CD4-positive, alpha-beta T cell (primary cell): ENCODE data around the gene PTPRN2. TPM values are rescaled to one million over a fixed set of nuclear protein-coding genes. Genes with fewer than 3 reads are reported as not detected.
A peak's percentile ranks its signal among the peaks of the same experiment; 100 is the strongest.

Source experiments
- ATAC-seq: fragments of 200-7000 bp; cut with Tn5 transposase; one replicate; pipeline ENCODE4 v1.10.0; 2022; ENCODE audit warnings: mild to moderate bottlenecking; ENCODE audit not compliant: poor library complexity
- CTCF ChIA-PET: fragments of 350-600 bp; sonication (Branson Sonifier 250); formaldehyde crosslinking; loops from one replicate; lab custom pipeline; 2021; ENCODE audit warnings: antibody characterized with exemption, inconsistent platforms; lab: Charles Lee
- POLR2A ChIA-PET: fragments of 350-600 bp; sonication (Branson Sonifier 250); formaldehyde crosslinking; loops from one replicate; lab custom pipeline; 2021; ENCODE audit warnings: antibody characterized with exemption, inconsistent platforms; lab: Charles Lee
- DNase-seq, 14 experiments: peaks; one replicate each; pipeline ENCODE4 v3.0.0-alpha.2; 2013 to 2020; ENCODE audit warnings: mixed read lengths in 2 of 14
- H3K27ac ChIP-seq, 2 donors: one replicate each; pipeline versions ENCODE4 v1.5.1 to v1.7.0; 2013; ENCODE audit warnings: low read length in 2 of 2, low read depth in 1 of 2, mild to moderate bottlenecking in 1 of 2
- H3K27me3 ChIP-seq, 2 experiments: 1 replicate in 1 of 2; 2 replicates in 1 of 2; pipeline versions ENCODE4 v1.6.1 to v1.7.0; 2013; ENCODE audit warnings: low read length in 2 of 2, control low read depth in 1 of 2, mild to moderate bottlenecking in 1 of 2, moderate library complexity in 1 of 2; ENCODE audit not compliant: insufficient read depth in 2 of 2, control insufficient read depth in 1 of 2
- H3K36me3 ChIP-seq: one replicate; pipeline ENCODE4 v1.6.1; 2013; ENCODE audit warnings: low read length, control low read depth; ENCODE audit not compliant: insufficient read depth
- H3K4me1 ChIP-seq: one replicate; pipeline ENCODE4 v1.6.1; 2013; ENCODE audit warnings: low read length, control low read depth; ENCODE audit not compliant: insufficient read depth
- H3K4me3 ChIP-seq: one replicate; pipeline ENCODE4 v1.5.1; 2013; ENCODE audit warnings: mild to moderate bottlenecking, low read length, moderate library complexity
- H3K9me3 ChIP-seq, 2 experiments: 1 replicate in 1 of 2; 2 replicates in 1 of 2; pipeline versions ENCODE4 v1.6.1 to v1.7.0; 2013; ENCODE audit warnings: low read length in 2 of 2, mild to moderate bottlenecking in 2 of 2, control low read depth in 1 of 2, moderate library complexity in 1 of 2; ENCODE audit not compliant: control insufficient read depth in 1 of 2, insufficient read depth in 1 of 2
- H3K27ac Mint-ChIP-seq: one replicate; pipeline ENCODE4 v1.8.0; 2020; ENCODE audit warnings: mixed read lengths
- H3K27me3 Mint-ChIP-seq: one replicate; pipeline ENCODE4 v1.8.0; 2021; ENCODE audit warnings: mixed read lengths
- H3K36me3 Mint-ChIP-seq: one replicate; pipeline ENCODE4 v1.8.0; 2021; ENCODE audit warnings: low read depth, mixed read lengths
- H3K4me1 Mint-ChIP-seq: one replicate; pipeline ENCODE4 v1.8.0; 2021; ENCODE audit warnings: low read depth, mixed read lengths
- H3K4me3 Mint-ChIP-seq: one replicate; pipeline ENCODE4 v1.8.0; 2020; ENCODE audit warnings: mild to moderate bottlenecking, mixed read lengths
- H3K9me3 Mint-ChIP-seq: one replicate; pipeline ENCODE4 v1.8.0; 2020; ENCODE audit warnings: mixed read lengths
- CTCF ChIP-seq: fragments of 200-600 bp; IDR thresholded peaks from one replicate; pipeline ENCODE4 v1.8.0; 2022; ENCODE audit warnings: antibody characterized with exemption, mild to moderate bottlenecking
- intact Hi-C, 2 experiments: fragments of 100-400 bp; cut with DNase I in 1 of 2; cut with micrococcal nuclease in 1 of 2; formaldehyde crosslinking; loops; one replicate each; pipeline versions ENCODE4 v1.15.1 to v1.9.0; 2023 to 2025; cut with DNase I, micrococcal nuclease
- total RNA-seq, 174 experiments: library from RNA in 2 of 174; stranded (reverse) in 2 of 174; gene quantifications; one replicate each; pipeline ENCODE4 v1.2.3 and lab custom pipeline; 2021 to 2026

Gene PTPRN2
- total RNA-seq, 2 experiments from 2014 or later: 0.34 to 0.44 TPM

GRCh38 chr7:157500171-157500960 is 1087.3 kb downstream of the PTPRN2 start:
- peak in 1 of 14 experiments; percentile 11 for DNase-seq
- Histone ChIP-seq H3K27ac (no peak overlapping the region), H3K9me3 (peaks cover 3% of the 10 kb centered on the region in 2 experiments), H3K4me3 (no peak overlapping the region), H3K27me3 (no peaks in the 10 kb centered on the region), H3K4me1 (peaks cover 35% of the 10 kb centered on the region), H3K36me3 (no peaks in the 10 kb centered on the region)
- H3K4me1 Mint-ChIP-seq: peaks cover 32% of the 10 kb centered on the region
- H3K27me3 Mint-ChIP-seq: no peaks in the 10 kb centered on the region
- ChIA-PET POLR2A (no interaction called here), CTCF (no interaction called here)
- H3K27ac Mint-ChIP-seq: no peak overlapping the region
- intact Hi-C loops: loop anchor here in 1 of 2 experiments (5.0 to 10.0 kb wide), 2 partner anchors 74 to 127 kb away; no protein-coding TSS in a partner anchor
- ATAC-seq: no peak
- H3K36me3 Mint-ChIP-seq: no peaks in the 10 kb centered on the region
- no peak for TF ChIP-seq CTCF
- H3K4me3 Mint-ChIP-seq: no peak overlapping the region
- H3K9me3 Mint-ChIP-seq: peaks cover 2% of the 10 kb centered on the region

GRCh38 chr7:157499835-157500153 is 1087.8 kb downstream of the PTPRN2 start:
- intact Hi-C loops: loop anchor here (5.0 to 10.0 kb wide), 3 partner anchors 75 to 128 kb away; no protein-coding TSS in a partner anchor
- ChIA-PET CTCF (no interaction called here), POLR2A (no interaction called here)
- ATAC-seq (no peak), DNase-seq (no peak)
- H3K4me1 Mint-ChIP-seq: peaks cover 32% of the 10 kb centered on the region
- H3K4me3 ChIP-seq: no peak overlapping the region
- H3K36me3 Mint-ChIP-seq: no peaks in the 10 kb centered on the region
- peaks cover 0 to 3% of the 10 kb centered on the region in 2 experiments for H3K9me3 ChIP-seq
- no peak overlapping the region for H3K4me3 Mint-ChIP-seq
- no peaks in the 10 kb centered on the region for H3K27me3 ChIP-seq
- no peak for TF ChIP-seq CTCF
- peaks cover 35% of the 10 kb centered on the region for H3K4me1 ChIP-seq
- H3K9me3 Mint-ChIP-seq: no peaks in the 10 kb centered on the region
- H3K27ac Mint-ChIP-seq: no peak overlapping the region
- no peak overlapping the region for H3K27ac ChIP-seq
- H3K36me3 ChIP-seq: no peaks in the 10 kb centered on the region
- no peaks in the 10 kb centered on the region for H3K27me3 Mint-ChIP-seq

GRCh38 chr7:157499121-157499834 is 1088.3 kb downstream of the PTPRN2 start:
- ATAC-seq (no peak), DNase-seq (peak in 1 of 14 experiments; percentile 25)
- H3K4me3 ChIP-seq: no peak overlapping the region
- no peak overlapping the region for H3K27ac ChIP-seq
- H3K36me3 Mint-ChIP-seq: no peaks in the 10 kb centered on the region
- H3K9me3 ChIP-seq: peaks cover 0 to 3% of the 10 kb centered on the region in 2 experiments
- H3K27me3 Mint-ChIP-seq: no peaks in the 10 kb centered on the region
- ChIA-PET POLR2A (no interaction called here), CTCF (no interaction called here)
- H3K36me3 ChIP-seq: no peaks in the 10 kb centered on the region
- no peak overlapping the region for H3K4me3 Mint-ChIP-seq
- no peak overlapping the region for H3K27ac Mint-ChIP-seq
- H3K4me1 ChIP-seq: peaks cover 35% of the 10 kb centered on the region
- H3K4me1 Mint-ChIP-seq: peaks cover 30% of the 10 kb centered on the region
- no peak for TF ChIP-seq CTCF
- H3K27me3 ChIP-seq: no peaks in the 10 kb centered on the region
- intact Hi-C loops: loop anchor here in 1 of 2 experiments (10.0 kb wide), 1 partner anchor 126 kb away; no protein-coding TSS in a partner anchor
- no peaks in the 10 kb centered on the region for H3K9me3 Mint-ChIP-seq
